HepG2 (cell line): ENCODE results near the gene GPR4. TPM values are rescaled to one million over a fixed set of nuclear protein-coding genes. Genes with fewer than 3 reads are reported as not detected.

Experiments used
- ATAC-seq: fragments of 200-7000 bp; cut with Tn5 transposase; 3 replicates; pipeline ENCODE4 v1.9.1; 2020; ENCODE audit warnings: mild to moderate bottlenecking, moderate library complexity
- BruUV-seq: library from RNA; stranded (reverse); fragments of 400-500 nt; replicated peaks from 2 replicates; lab custom pipeline; 2021; lab: Mats Ljungman, UMichigan
- CTCF ChIA-PET: fragments of 300-600 bp; formaldehyde crosslinking; extraction: SDS; loops from one replicate; lab custom pipeline; 2021; ENCODE audit warnings: low total read pairs, inconsistent platforms, low intra/inter-chr PET ratio; lab: Yijun Ruan, JAX
- POLR2A ChIA-PET: fragments of 350-600 bp; sonication (Branson Sonifier 250); formaldehyde crosslinking; loops from one replicate; lab custom pipeline; 2020; ENCODE audit warnings: antibody characterized with exemption, inconsistent platforms; lab: Yijun Ruan, JAX
- DNase-seq: peaks from one replicate; pipeline ENCODE4 v3.0.0-alpha.2; 2015; ENCODE audit warnings: low spot score
- FAIRE-seq: peaks from 3 replicates; lab custom pipeline; 2011; peaks lifted over from hg19 to GRCh38; lab: Jason Lieb, UNC
- H2AFZ ChIP-seq: one replicate; pipeline ENCODE4 v1.6.1; 2011; ENCODE audit warnings: low read length, inconsistent platforms
- H3K27ac ChIP-seq: fragments of 300-600 bp; 3 replicates; pipeline ENCODE4 v1.8.0; 2011; ENCODE audit warnings: mixed run types, mild to moderate bottlenecking, mixed read lengths, low read length, inconsistent platforms; ENCODE audit not compliant: insufficient read depth; ENCODE audit errors: extremely low read length
- H3K27me3 ChIP-seq, 2 experiments: fragments of 200-600 bp in 1 of 2; 2 replicates in 1 of 2; 3 replicates in 1 of 2; pipeline versions ENCODE4 v1.6.0 to v1.8.0; 2011; ENCODE audit warnings: low read length in 2 of 2, mild to moderate bottlenecking in 2 of 2, moderate library complexity in 2 of 2, inconsistent platforms in 1 of 2; ENCODE audit not compliant: insufficient read depth in 2 of 2, control insufficient read depth in 1 of 2
- H3K36me3 ChIP-seq, 2 experiments: fragments of 200-600 bp in 1 of 2; replicated peaks in 1 of 2; 2 replicates in 1 of 2; 3 replicates in 1 of 2; pipeline versions ENCODE4 v1.5.1 to v1.8.0; 2011; ENCODE audit warnings: low read length in 2 of 2, inconsistent platforms in 1 of 2; ENCODE audit not compliant: insufficient read depth in 2 of 2, control insufficient read depth in 1 of 2
- H3K4me1 ChIP-seq: 2 replicates; pipeline ENCODE4 v1.5.1; 2012; ENCODE audit warnings: low read length, inconsistent platforms; ENCODE audit not compliant: insufficient read depth
- H3K4me2 ChIP-seq: 2 replicates; pipeline ENCODE4 v1.6.0; 2011; ENCODE audit warnings: low read depth, low read length, inconsistent platforms
- H3K4me3 ChIP-seq, 3 experiments: fragments of 200-600 bp in 1 of 3; sonication (generic), shearing (Covaris generic) in 1 of 3; replicated peaks in 1 of 3; 2 replicates each; pipeline ENCODE4 v1.5.1; 2011 to 2016; ENCODE audit warnings: low read length in 3 of 3, inconsistent platforms in 2 of 3, low read depth in 2 of 3, mild to moderate bottlenecking in 2 of 3, control low read depth in 1 of 3, mixed read lengths in 1 of 3; ENCODE audit not compliant: insufficient read depth in 1 of 3
- H3K79me2 ChIP-seq: one replicate; pipeline ENCODE4 v1.6.1; 2011; ENCODE audit warnings: low read length, inconsistent platforms; ENCODE audit not compliant: insufficient read depth
- H3K9ac ChIP-seq: 2 replicates; pipeline ENCODE4 v1.6.0; 2011; ENCODE audit warnings: mild to moderate bottlenecking, low read depth, low read length, inconsistent platforms; ENCODE audit not compliant: insufficient read depth
- H3K9me3 ChIP-seq: 2 replicates; pipeline ENCODE4 v1.5.1; 2012; ENCODE audit warnings: mild to moderate bottlenecking, low read length
- H4K20me1 ChIP-seq: 2 replicates; pipeline ENCODE4 v1.6.0; 2011; ENCODE audit warnings: inconsistent platforms, mild to moderate bottlenecking, low read length, moderate library complexity; ENCODE audit not compliant: insufficient read depth
- ZNF691 ChIP-seq: sonication (generic); formaldehyde crosslinking; IDR thresholded peaks from 2 replicates; pipeline ENCODE4 v1.4.0; 2020; ENCODE audit warnings: missing genetic modification reagents, low read depth, mild to moderate bottlenecking, borderline replicate concordance
- WGBS: methylation state at CpG from one replicate; pipeline ENCODE4 v1.1.6; 2017; ENCODE audit warnings: low lambda C conversion rate; 5-methylcytosine and 5-hydroxymethylcytosine counted together
- in situ Hi-C: cut with HindIII; loops from 2 replicates; pipeline ENCODE4 v1.10.0; 2017; ENCODE audit warnings: low pct_unique_long_range_greater_than_20kb; ENCODE audit not compliant: extremely low pct_ligation_motif_present
- intact Hi-C: fragments of 100-400 bp; cut with micrococcal nuclease; formaldehyde crosslinking; loops from one replicate; pipeline ENCODE4 v1.10.0; 2022; ENCODE audit not compliant: unreplicated experiment
- polyA plus RNA-seq, 8 experiments: library from polyadenylated mRNA; depleted of rRNA in 3 of 8; stranded (reverse) in 7 of 8; unstranded in 1 of 8; fragments of >200 nt; fragmentation: Illumina TruSeq in 4 of 8; extraction: Trizol in 4 of 8; gene quantifications; 2 replicates each; pipeline versions ENCODE4 v1.2.1 to v1.2.3, GENCODE V29; 2011 to 2016; ENCODE audit warnings: low read depth in 4 of 8, missing spikeins in 1 of 8, mixed read lengths in 1 of 8; ENCODE audit not compliant: insufficient read depth in 1 of 8
- total RNA-seq, 5 experiments: library from RNA; depleted of rRNA; stranded (reverse); fragments of >200 nt; fragmentation: Illumina TruSeq; extraction: Trizol; gene quantifications; 2 replicates each; pipeline ENCODE4 v1.2.3, GENCODE V29; 2016; ENCODE audit warnings: low read depth in 1 of 5
- TF ChIP-seq, protein P1 (sequence below): sonication (generic); formaldehyde crosslinking; IDR thresholded peaks from 2 replicates; pipeline ENCODE4; 2020; ENCODE audit warnings: missing genetic modification reagents, mild to moderate bottlenecking, borderline replicate concordance

Gene GPR4
- total and polyA plus RNA-seq, 2 of the 13 experiments (the other 11 are each of a cell fraction or from before 2014, with no cell fraction given) = 0.15 TPM; not detected in 1

GRCh38 chr19:45591638-45592005 is 10.4 kb downstream of the GPR4 start:
- in situ Hi-C loops (loop anchor here (5.0 kb wide), 1 partner anchor 51 kb away; no protein-coding TSS in a partner anchor), intact Hi-C loops (loop anchor here (1.0 kb wide), 1 partner anchor 52 kb away; no protein-coding TSS in a partner anchor)
- DNase-seq = no peak
- POLR2A ChIA-PET = interaction anchor here (0.9 to 1.4 kb wide), 3 partner anchors 9 to 61 kb away, joined by 3 to 19 read pairs (median 3); no protein-coding TSS in a partner anchor
- WGBS = 87% methylated on average over 13 of the region's 21 CpGs
- H3K27ac ChIP-seq = no peak overlapping the region
- H3K79me2 ChIP-seq = no peaks in the 10 kb centered on the region
- no peaks in the 10 kb centered on the region for H4K20me1 ChIP-seq
- no peak for ATAC-seq
- CTCF ChIA-PET = interaction anchor here (1.8 to 3.4 kb wide), 3 partner anchors 51 to 102 kb away, joined by 14 to 29 read pairs (median 15); partner anchors contain the start of gene QPCTL
- no peak overlapping the region for H3K9ac ChIP-seq
- H3K4me1 ChIP-seq = peaks cover 27% of the 10 kb centered on the region
- H2AFZ ChIP-seq = no peak overlapping the region
- H3K9me3 ChIP-seq = no peaks in the 10 kb centered on the region
- no peak for TF ChIP-seq ZNF691 (CRISPR knock-in tag)
- TF ChIP-seq, protein P1, sequence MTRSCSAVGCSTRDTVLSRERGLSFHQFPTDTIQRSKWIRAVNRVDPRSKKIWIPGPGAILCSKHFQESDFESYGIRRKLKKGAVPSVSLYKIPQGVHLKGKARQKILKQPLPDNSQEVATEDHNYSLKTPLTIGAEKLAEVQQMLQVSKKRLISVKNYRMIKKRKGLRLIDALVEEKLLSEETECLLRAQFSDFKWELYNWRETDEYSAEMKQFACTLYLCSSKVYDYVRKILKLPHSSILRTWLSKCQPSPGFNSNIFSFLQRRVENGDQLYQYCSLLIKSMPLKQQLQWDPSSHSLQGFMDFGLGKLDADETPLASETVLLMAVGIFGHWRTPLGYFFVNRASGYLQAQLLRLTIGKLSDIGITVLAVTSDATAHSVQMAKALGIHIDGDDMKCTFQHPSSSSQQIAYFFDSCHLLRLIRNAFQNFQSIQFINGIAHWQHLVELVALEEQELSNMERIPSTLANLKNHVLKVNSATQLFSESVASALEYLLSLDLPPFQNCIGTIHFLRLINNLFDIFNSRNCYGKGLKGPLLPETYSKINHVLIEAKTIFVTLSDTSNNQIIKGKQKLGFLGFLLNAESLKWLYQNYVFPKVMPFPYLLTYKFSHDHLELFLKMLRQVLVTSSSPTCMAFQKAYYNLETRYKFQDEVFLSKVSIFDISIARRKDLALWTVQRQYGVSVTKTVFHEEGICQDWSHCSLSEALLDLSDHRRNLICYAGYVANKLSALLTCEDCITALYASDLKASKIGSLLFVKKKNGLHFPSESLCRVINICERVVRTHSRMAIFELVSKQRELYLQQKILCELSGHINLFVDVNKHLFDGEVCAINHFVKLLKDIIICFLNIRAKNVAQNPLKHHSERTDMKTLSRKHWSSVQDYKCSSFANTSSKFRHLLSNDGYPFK (CRISPR knock-in tag) = 0 out of 2 replicates have a peak, but pooled peaks have one; percentile 5
- TF ChIP-seq, all 625 proteins: peak for 1
- no TSS peak for BruUV-seq
- peaks cover 0 to 5% of the 10 kb centered on the region in 2 experiments; a peak in 2 of 5 replicates for H3K27me3 ChIP-seq
- H3K4me2 ChIP-seq = no peak overlapping the region
- no peaks in the 10 kb centered on the region for H3K36me3 ChIP-seq
- H3K4me3 ChIP-seq = no peak overlapping the region
- FAIRE-seq = no peak
